ENCODE measurements around the gene PSEN2. TPM values are rescaled to one million over a fixed set of nuclear protein-coding genes. Genes with fewer than 3 reads are reported as not detected.
"Not testable (repeated sequence)": the region's sequence is repeated elsewhere in the genome, so short reads cannot be mapped to it uniquely, and the experiment has no call there.

Gene PSEN2
- total RNA-seq, 1 donor from 2014 or later, result 19.5 TPM

DNA sequence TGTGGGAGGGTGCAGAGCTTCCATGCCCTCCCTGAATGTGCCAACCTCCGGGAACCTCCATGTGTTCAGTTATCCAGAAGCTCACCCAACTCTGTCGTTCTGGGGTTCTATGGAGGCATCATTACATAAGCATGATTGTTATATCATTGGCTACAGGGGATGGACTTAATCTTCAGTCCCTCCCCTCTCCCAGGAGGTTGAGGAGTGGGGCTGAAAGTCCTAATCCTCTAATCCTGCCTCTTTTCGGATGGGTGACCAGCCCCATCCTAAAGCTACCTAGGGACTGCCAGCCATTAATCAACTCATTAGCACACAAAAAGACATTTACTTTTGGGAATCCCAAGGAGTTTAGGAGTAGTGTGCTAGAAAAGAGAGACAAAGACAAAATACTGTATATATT, 32.0 kb upstream of the PSEN2 start:
- Mint-ChIP-seq H3K36me3 (ENCODE audit: low read depth) (no peaks in the 10 kb centered on the region), H3K9me3 (ENCODE audit: low read depth) (no peaks in the 10 kb centered on the region), H3K27ac (ENCODE audit: unreplicated experiment) (no peak overlapping the region), H3K27me3 (ENCODE audit: low read depth) (peaks cover 4% of the 10 kb centered on the region), H3K4me1 (ENCODE audit: low read depth) (no peaks in the 10 kb centered on the region), H3K4me3 (ENCODE audit: unreplicated experiment) (no peak overlapping the region)
- TF ChIP-seq, protein P1, sequence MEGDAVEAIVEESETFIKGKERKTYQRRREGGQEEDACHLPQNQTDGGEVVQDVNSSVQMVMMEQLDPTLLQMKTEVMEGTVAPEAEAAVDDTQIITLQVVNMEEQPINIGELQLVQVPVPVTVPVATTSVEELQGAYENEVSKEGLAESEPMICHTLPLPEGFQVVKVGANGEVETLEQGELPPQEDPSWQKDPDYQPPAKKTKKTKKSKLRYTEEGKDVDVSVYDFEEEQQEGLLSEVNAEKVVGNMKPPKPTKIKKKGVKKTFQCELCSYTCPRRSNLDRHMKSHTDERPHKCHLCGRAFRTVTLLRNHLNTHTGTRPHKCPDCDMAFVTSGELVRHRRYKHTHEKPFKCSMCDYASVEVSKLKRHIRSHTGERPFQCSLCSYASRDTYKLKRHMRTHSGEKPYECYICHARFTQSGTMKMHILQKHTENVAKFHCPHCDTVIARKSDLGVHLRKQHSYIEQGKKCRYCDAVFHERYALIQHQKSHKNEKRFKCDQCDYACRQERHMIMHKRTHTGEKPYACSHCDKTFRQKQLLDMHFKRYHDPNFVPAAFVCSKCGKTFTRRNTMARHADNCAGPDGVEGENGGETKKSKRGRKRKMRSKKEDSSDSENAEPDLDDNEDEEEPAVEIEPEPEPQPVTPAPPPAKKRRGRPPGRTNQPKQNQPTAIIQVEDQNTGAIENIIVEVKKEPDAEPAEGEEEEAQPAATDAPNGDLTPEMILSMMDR (IDR thresholded peaks at IDR 0.05), result no peak
- DNase-seq (ENCODE audit: low spot score), result no peak

DNA sequence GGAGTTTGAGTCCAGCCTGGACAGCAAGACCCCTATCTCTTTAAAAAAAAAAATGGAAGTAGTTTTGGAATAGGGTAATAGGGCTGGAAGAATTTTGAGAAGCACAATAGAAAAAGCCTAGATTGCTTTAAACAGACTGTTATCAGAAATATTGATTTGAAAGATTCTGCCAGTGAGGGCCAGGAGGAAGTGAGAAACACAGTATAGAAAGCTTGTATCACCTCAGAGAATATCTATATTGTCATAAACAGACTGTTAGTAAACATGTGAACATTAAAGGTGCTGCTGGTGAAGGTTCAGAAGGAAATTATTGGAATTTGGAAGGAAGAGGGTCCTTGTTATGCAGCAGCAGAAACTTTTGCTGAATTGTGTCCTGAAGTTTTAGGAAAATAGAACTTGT, 24.8 kb upstream of the PSEN2 start:
- Mint-ChIP-seq H3K27me3 (ENCODE audit: low read depth) (no peaks in the 10 kb centered on the region), H3K27ac (ENCODE audit: unreplicated experiment) (no peak overlapping the region), H3K36me3 (ENCODE audit: low read depth) (no peaks in the 10 kb centered on the region), H3K4me3 (ENCODE audit: unreplicated experiment) (no peak overlapping the region), H3K4me1 (ENCODE audit: low read depth) (no peaks in the 10 kb centered on the region), H3K9me3 (ENCODE audit: low read depth) (peaks cover 3% of the 10 kb centered on the region)
- no peak for DNase-seq (ENCODE audit: low spot score)
- TF ChIP-seq, protein P1 (IDR thresholded peaks at IDR 0.05), result no peak

DNA sequence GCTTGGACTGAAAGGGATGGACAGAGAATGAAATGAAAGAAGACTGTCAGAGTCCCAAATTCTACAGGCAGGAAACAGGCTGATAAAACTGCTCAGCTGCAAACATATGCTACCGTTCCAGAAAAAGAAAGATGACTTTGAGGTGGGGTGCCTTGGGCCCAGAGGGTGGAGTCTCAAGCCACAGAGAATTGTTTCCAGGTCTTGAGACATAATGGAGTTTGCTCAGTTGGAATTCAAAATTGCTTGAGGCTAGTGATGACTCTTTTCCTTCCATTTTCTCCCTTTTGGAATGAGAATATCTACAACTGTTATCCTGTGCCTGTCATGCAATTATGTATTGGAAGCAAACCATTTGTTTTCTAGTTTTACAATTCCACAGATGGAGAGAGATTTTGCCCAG, 23.6 kb upstream of the PSEN2 start:
- Mint-ChIP-seq H3K4me1 (ENCODE audit: low read depth) (no peaks in the 10 kb centered on the region), H3K4me3 (ENCODE audit: unreplicated experiment) (no peak overlapping the region), H3K27me3 (ENCODE audit: low read depth) (no peaks in the 10 kb centered on the region), H3K36me3 (ENCODE audit: low read depth) (no peaks in the 10 kb centered on the region), H3K9me3 (ENCODE audit: low read depth) (peaks cover 3% of the 10 kb centered on the region), H3K27ac (ENCODE audit: unreplicated experiment) (no peak overlapping the region)
- no peak for DNase-seq (ENCODE audit: low spot score)
- TF ChIP-seq, protein P1 (IDR thresholded peaks at IDR 0.05), result no peak

DNA sequence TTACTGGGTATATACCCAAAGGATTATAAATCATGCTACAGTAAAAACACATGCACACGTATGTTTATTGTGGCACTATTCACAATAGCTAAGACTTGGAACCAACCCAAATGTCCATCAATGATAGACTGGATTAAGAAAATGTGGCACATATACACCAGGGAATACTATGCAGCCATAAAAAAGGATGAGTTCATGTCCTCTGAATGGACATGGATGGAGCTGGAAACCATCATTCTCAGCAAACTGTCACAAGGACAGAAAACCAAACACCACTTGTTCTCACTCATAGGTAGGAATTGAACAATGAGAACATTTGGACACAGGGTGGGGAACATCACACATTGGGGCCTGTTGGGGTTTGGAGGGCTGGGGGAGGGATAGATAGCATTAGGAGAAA, 15.9 kb upstream of the PSEN2 start:
- H3K36me3 Mint-ChIP-seq (ENCODE audit: low read depth); H3K27me3 Mint-ChIP-seq (ENCODE audit: low read depth); H3K27ac Mint-ChIP-seq (ENCODE audit: unreplicated experiment); DNase-seq (ENCODE audit: low spot score); H3K4me3 Mint-ChIP-seq (ENCODE audit: unreplicated experiment); H3K9me3 Mint-ChIP-seq (ENCODE audit: low read depth); H3K4me1 Mint-ChIP-seq (ENCODE audit: low read depth): not testable (repeated sequence)

DNA sequence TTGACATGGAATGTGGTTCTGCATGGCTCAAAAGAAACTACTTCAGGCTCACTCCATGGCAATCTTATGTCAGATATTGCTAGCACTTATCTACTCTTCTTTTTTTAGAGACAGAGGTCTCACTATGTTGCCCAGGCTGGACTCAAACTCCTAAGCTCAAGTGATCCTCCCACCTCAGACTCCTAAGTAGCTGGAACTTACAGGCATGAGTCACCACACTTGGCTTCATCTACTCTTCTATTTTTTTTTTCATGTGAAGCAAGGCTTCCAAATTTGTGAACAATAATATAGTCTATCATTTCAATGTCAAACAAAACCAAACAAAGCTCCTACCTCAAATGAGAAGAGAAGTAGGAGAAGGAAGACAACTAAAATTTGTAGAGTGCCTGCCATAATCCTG, 7.5 kb upstream of the PSEN2 start:
- TF ChIP-seq, protein P1 (IDR thresholded peaks at IDR 0.05), result no peak
- Mint-ChIP-seq H3K4me3 (ENCODE audit: unreplicated experiment) (no peak overlapping the region), H3K27me3 (ENCODE audit: low read depth) (no peaks in the 10 kb centered on the region), H3K27ac (ENCODE audit: unreplicated experiment) (no peak overlapping the region), H3K36me3 (ENCODE audit: low read depth) (no peaks in the 10 kb centered on the region), H3K4me1 (ENCODE audit: low read depth) (no peaks in the 10 kb centered on the region), H3K9me3 (ENCODE audit: low read depth) (peaks cover 4% of the 10 kb centered on the region)
- DNase-seq (ENCODE audit: low spot score), result no peak

DNA sequence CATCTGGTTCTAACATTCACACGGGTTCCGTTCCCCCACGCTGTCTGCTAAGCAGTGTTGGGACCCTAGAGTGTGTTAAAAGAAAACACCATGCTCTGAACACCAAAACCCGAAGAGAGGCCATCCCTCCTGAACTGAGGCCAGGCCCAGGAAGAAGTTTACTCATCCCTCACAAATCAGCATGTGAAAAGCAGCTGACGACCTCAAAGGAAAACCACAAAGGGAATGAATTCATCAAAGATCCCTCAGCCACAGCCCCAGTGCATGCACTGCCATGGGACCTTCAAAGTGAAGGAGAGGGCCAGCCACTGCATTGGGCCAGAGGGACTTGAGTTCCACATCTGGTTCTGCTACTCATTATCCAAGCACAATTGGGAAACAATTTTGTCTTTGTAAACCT, 7.0 kb upstream of the PSEN2 start:
- H3K36me3 Mint-ChIP-seq (ENCODE audit: low read depth), result no peaks in the 10 kb centered on the region
- no peak overlapping the region for H3K4me3 Mint-ChIP-seq (ENCODE audit: unreplicated experiment)
- H3K27ac Mint-ChIP-seq (ENCODE audit: unreplicated experiment), result no peak overlapping the region
- TF ChIP-seq, protein P1 (IDR thresholded peaks at IDR 0.05), result no peak
- no peaks in the 10 kb centered on the region for H3K4me1 Mint-ChIP-seq (ENCODE audit: low read depth)
- peaks cover 4% of the 10 kb centered on the region for H3K9me3 Mint-ChIP-seq (ENCODE audit: low read depth)
- DNase-seq (ENCODE audit: low spot score), result no peak
- no peaks in the 10 kb centered on the region for H3K27me3 Mint-ChIP-seq (ENCODE audit: low read depth)
